ENCODE results near the gene SMYD3.

GRCh38 chr1:246081138-246081702 lies 425.9 kb downstream of the SMYD3 start:
- TF ChIP-seq EZH2 (IDR thresholded peaks at IDR 0.05; ENCODE audit: borderline replicate concordance) (no peak), CTCF (IDR thresholded peaks at IDR 0.05; ENCODE audit: poor library complexity) (no peak)

All from hepatocyte (in vitro differentiated cells).